GM23338 (cell line): ENCODE results near the gene CRMP1. TPM values are rescaled to one million over a fixed set of nuclear protein-coding genes. Genes with fewer than 3 reads are reported as not detected.

Experiments
- ATAC-seq: fragments of 200-7000 bp; cut with Tn5 transposase; 3 replicates; pipeline ENCODE4 v1.9.1; 2020
- DNase-seq: peaks from one replicate; pipeline ENCODE4 v3.0.0-alpha.2; 2015; ENCODE audit warnings: low spot score
- H2AFZ ChIP-seq: fragments of 200-600 bp; sonication (generic); 2 replicates; pipeline ENCODE4 v1.8.0; 2016; ENCODE audit warnings: antibody characterized with exemption, mild to moderate bottlenecking, moderate library complexity
- H3F3A ChIP-seq: fragments of 200-600 bp; sonication (generic); replicated peaks from 2 replicates; pipeline ENCODE4 v1.8.0; 2017; ENCODE audit warnings: antibody characterized with exemption, mixed run types, low read depth
- H3K27ac ChIP-seq: fragments of 200-600 bp; sonication (generic); 2 replicates; pipeline ENCODE4 v1.6.1; 2016; ENCODE audit warnings: low read depth
- H3K27me3 ChIP-seq: fragments of 200-600 bp; sonication (generic); 2 replicates; pipeline ENCODE4 v1.8.0; 2016; ENCODE audit warnings: mild to moderate bottlenecking, mixed run types, moderate library complexity; ENCODE audit not compliant: insufficient read depth
- H3K36me3 ChIP-seq: fragments of 200-600 bp; sonication (generic); 2 replicates; pipeline ENCODE4 v1.8.0; 2016; ENCODE audit warnings: mild to moderate bottlenecking; ENCODE audit not compliant: insufficient read depth
- H3K4me1 ChIP-seq: fragments of 200-600 bp; sonication (generic); 2 replicates; pipeline ENCODE4 v1.8.0; 2016; ENCODE audit warnings: mild to moderate bottlenecking, moderate library complexity; ENCODE audit not compliant: insufficient read depth
- H3K4me2 ChIP-seq: fragments of 200-600 bp; sonication (generic); 2 replicates; pipeline ENCODE4 v1.7.1; 2017; ENCODE audit warnings: mixed run types
- H3K4me3 ChIP-seq: fragments of 200-600 bp; sonication (generic); 2 replicates; pipeline ENCODE4 v1.6.1; 2016; ENCODE audit warnings: mixed run types
- H3K79me2 ChIP-seq: fragments of 200-600 bp; sonication (generic); replicated peaks from 2 replicates; pipeline ENCODE4 v1.8.0; 2017; ENCODE audit warnings: mild to moderate bottlenecking; ENCODE audit not compliant: insufficient read depth
- H3K9me2 ChIP-seq: fragments of 200-600 bp; sonication (generic); 2 replicates; pipeline ENCODE4 v1.8.0; 2017; ENCODE audit not compliant: insufficient read depth
- H4K20me1 ChIP-seq: fragments of 200-600 bp; sonication (generic); replicated peaks from 2 replicates; pipeline ENCODE4 v1.8.0; 2017; ENCODE audit warnings: mild to moderate bottlenecking; ENCODE audit not compliant: insufficient read depth
- H3K27ac Mint-ChIP-seq: 2 replicates; pipeline ENCODE4 v1.8.0; 2020; ENCODE audit warnings: inconsistent platforms, mild to moderate bottlenecking, moderate library complexity, mixed read lengths
- H3K27me3 Mint-ChIP-seq: 3 replicates; pipeline ENCODE4 v1.8.0; 2022; ENCODE audit warnings: low read depth, mild to moderate bottlenecking, moderate library complexity, mixed read lengths, inconsistent platforms; ENCODE audit not compliant: insufficient read depth, poor library complexity
- H3K36me3 Mint-ChIP-seq: 3 replicates; pipeline ENCODE4 v1.8.0; 2021; ENCODE audit warnings: low read depth, mild to moderate bottlenecking, inconsistent platforms, moderate library complexity, mixed read lengths
- H3K4me1 Mint-ChIP-seq: 3 replicates; pipeline ENCODE4 v1.8.0; 2020; ENCODE audit warnings: mild to moderate bottlenecking, inconsistent platforms, mixed read lengths
- H3K4me3 Mint-ChIP-seq: 3 replicates; pipeline ENCODE4 v1.8.0; 2021; ENCODE audit warnings: moderate library complexity, mild to moderate bottlenecking, inconsistent platforms, mixed read lengths
- H3K9me3 Mint-ChIP-seq: 3 replicates; pipeline ENCODE4 v1.8.0; 2020; ENCODE audit warnings: moderate library complexity, mild to moderate bottlenecking, inconsistent platforms, mixed read lengths
- CREB1 ChIP-seq: fragments of 250-450 bp; sonication (Bioruptor Pico); IDR thresholded peaks from 2 replicates; pipeline ENCODE4 v1.5.0; 2020; ENCODE audit warnings: low read depth, mild to moderate bottlenecking, moderate library complexity
- EZH2 ChIP-seq: fragments of 200-600 bp; sonication (generic); IDR thresholded peaks from one replicate; pipeline ENCODE4 v1.8.0; 2017; ENCODE audit warnings: antibody characterized with exemption, mild to moderate bottlenecking, low read depth; ENCODE audit not compliant: unreplicated experiment
- EZH2phosphoT487 ChIP-seq: fragments of 200-600 bp; sonication (generic); IDR thresholded peaks from one replicate; pipeline ENCODE4 v1.8.1; 2018; ENCODE audit warnings: antibody characterized with exemption; ENCODE audit not compliant: unreplicated experiment
- JUNB ChIP-seq: IDR thresholded peaks from one replicate; pipeline ENCODE4 v1.6.1; 2016; ENCODE audit warnings: antibody characterized with exemption; ENCODE audit not compliant: unreplicated experiment
- NANOG ChIP-seq: IDR thresholded peaks from 2 replicates; pipeline ENCODE4 v1.6.1; 2016; ENCODE audit warnings: antibody characterized with exemption, borderline replicate concordance
- POLR2AphosphoS5 ChIP-seq: IDR thresholded peaks from 2 replicates; pipeline ENCODE4 v1.6.1; 2016; ENCODE audit warnings: antibody characterized with exemption, low read depth
- STAT1 ChIP-seq: IDR thresholded peaks from one replicate; pipeline ENCODE4 v1.6.1; 2016; ENCODE audit warnings: antibody characterized with exemption; ENCODE audit not compliant: unreplicated experiment
- ZNF114 ChIP-seq: fragments of 250-450 bp; sonication (Bioruptor Pico); IDR thresholded peaks from 2 replicates; pipeline ENCODE4 v1.5.0; 2020; ENCODE audit warnings: mild to moderate bottlenecking, moderate library complexity
- ZNF331 ChIP-seq: fragments of 250-450 bp; sonication (Bioruptor Pico); IDR thresholded peaks from 2 replicates; pipeline ENCODE4 v1.5.0; 2020; ENCODE audit warnings: low read depth, mild to moderate bottlenecking, moderate library complexity
- polyA plus RNA-seq: library from polyadenylated mRNA; unstranded; fragments of >200 nt; fragmentation: Nextera tagmentation; extraction: Ambion mirVana; gene quantifications from 2 replicates; pipeline ENCODE4 v1.2.1, GENCODE V29; 2016
- total RNA-seq: library from RNA; depleted of rRNA; stranded (reverse); fragments of >200 nt; shearing (Covaris generic); gene quantifications from 2 replicates; pipeline ENCODE4 v1.2.3, GENCODE V29; 2014
- TF ChIP-seq, protein P1 (sequence below), 2 experiments: fragments of 200-600 bp in 1 of 2; sonication (generic) in 1 of 2; conservative IDR thresholded peaks; 2 replicates each; pipeline versions ENCODE4 v1.5.1 to v1.6.1; 2016 to 2017; ENCODE audit warnings: antibody characterized with exemption in 2 of 2, low read depth in 2 of 2, mild to moderate bottlenecking in 2 of 2, moderate library complexity in 1 of 2
- TF ChIP-seq, protein P2 (sequence below): IDR thresholded peaks from 2 replicates; pipeline ENCODE4 v1.6.1; 2016; ENCODE audit warnings: antibody characterized with exemption
- TF ChIP-seq, protein P3 (sequence below): fragments of 250-450 bp; sonication (Bioruptor Pico); IDR thresholded peaks from 2 replicates; pipeline ENCODE4 v1.5.0; 2020; ENCODE audit warnings: mild to moderate bottlenecking, moderate library complexity
- TF ChIP-seq, protein P4 (sequence below): IDR thresholded peaks from one replicate; pipeline ENCODE4 v1.6.1; 2018; ENCODE audit warnings: antibody characterized with exemption; ENCODE audit not compliant: unreplicated experiment

Gene CRMP1
- total and polyA plus RNA-seq, 2 experiments from 2014 or later = 52.7 to 146 TPM

DNA sequence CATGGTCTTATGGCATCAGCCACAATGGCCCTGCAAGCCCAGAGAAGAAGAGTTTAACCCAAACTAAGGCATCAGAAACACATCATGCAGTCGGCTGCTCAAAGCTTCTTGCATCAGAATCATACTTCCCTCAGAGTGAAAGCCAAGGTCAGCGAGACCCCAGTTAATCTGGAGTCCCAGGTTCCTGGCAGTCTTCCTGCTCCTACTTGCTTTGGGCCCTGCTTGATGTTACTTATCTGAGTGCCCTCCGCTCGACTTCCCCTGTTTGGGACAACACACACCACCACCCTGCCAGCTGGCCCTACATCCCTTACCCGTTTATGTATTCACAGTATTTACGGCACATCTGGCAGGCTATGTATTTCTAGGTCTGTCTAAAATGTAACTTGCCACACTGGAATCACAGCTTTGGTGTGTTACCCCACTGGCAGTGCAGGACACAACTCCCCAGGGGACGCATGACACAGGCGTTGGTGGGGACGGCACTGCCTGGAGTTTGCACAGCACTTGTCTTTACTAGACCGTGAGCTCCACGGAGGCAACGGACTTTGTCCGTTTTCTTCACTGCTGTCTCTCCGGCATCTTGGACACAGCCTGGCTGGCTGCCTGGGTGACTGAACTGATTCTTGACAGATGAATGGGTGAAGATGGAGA lies 22.8 kb downstream of the CRMP1 start:
- Mint-ChIP-seq H3K4me1 (peaks cover 15% of the 10 kb centered on the region), H3K27ac (no peak overlapping the region), H3K36me3 (peaks cover 34% of the 10 kb centered on the region), H3K4me3 (no peak overlapping the region), H3K9me3 (no peaks in the 10 kb centered on the region), H3K27me3 (peaks cover 8% of the 10 kb centered on the region)
- Histone ChIP-seq H3K4me2 (no peak overlapping the region), H3K79me2 (peaks cover 93% of the 10 kb centered on the region), H3F3A (no peaks in the 10 kb centered on the region), H2AFZ (no peak overlapping the region), H3K4me1 (peaks cover 10% of the 10 kb centered on the region), H3K27me3 (no peaks in the 10 kb centered on the region), H4K20me1 (peaks cover 78% of the 10 kb centered on the region), H3K36me3 (no peaks in the 10 kb centered on the region; the same call in 1 of the 2 replicates), H3K27ac (no peak overlapping the region), H3K4me3 (no peak overlapping the region), H3K9me2 (no peaks in the 10 kb centered on the region)
- TF ChIP-seq, protein P1, sequence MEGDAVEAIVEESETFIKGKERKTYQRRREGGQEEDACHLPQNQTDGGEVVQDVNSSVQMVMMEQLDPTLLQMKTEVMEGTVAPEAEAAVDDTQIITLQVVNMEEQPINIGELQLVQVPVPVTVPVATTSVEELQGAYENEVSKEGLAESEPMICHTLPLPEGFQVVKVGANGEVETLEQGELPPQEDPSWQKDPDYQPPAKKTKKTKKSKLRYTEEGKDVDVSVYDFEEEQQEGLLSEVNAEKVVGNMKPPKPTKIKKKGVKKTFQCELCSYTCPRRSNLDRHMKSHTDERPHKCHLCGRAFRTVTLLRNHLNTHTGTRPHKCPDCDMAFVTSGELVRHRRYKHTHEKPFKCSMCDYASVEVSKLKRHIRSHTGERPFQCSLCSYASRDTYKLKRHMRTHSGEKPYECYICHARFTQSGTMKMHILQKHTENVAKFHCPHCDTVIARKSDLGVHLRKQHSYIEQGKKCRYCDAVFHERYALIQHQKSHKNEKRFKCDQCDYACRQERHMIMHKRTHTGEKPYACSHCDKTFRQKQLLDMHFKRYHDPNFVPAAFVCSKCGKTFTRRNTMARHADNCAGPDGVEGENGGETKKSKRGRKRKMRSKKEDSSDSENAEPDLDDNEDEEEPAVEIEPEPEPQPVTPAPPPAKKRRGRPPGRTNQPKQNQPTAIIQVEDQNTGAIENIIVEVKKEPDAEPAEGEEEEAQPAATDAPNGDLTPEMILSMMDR (conservative IDR thresholded peaks at IDR 0.05; ENCODE audit: low read depth in 2 of 2) = no peak
- TF ChIP-seq ZNF331 (CRISPR knock-in tag) (no peak), POLR2AphosphoS5 (no peak), NANOG (no peak), EZH2 (no peak), EZH2phosphoT487 (no peak), CREB1 (no peak), STAT1 (no peak), JUNB (no peak), ZNF114 (CRISPR knock-in tag) (no peak)
- TF ChIP-seq, protein P2, sequence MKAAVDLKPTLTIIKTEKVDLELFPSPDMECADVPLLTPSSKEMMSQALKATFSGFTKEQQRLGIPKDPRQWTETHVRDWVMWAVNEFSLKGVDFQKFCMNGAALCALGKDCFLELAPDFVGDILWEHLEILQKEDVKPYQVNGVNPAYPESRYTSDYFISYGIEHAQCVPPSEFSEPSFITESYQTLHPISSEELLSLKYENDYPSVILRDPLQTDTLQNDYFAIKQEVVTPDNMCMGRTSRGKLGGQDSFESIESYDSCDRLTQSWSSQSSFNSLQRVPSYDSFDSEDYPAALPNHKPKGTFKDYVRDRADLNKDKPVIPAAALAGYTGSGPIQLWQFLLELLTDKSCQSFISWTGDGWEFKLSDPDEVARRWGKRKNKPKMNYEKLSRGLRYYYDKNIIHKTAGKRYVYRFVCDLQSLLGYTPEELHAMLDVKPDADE = no peak
- TF ChIP-seq, protein P3, sequence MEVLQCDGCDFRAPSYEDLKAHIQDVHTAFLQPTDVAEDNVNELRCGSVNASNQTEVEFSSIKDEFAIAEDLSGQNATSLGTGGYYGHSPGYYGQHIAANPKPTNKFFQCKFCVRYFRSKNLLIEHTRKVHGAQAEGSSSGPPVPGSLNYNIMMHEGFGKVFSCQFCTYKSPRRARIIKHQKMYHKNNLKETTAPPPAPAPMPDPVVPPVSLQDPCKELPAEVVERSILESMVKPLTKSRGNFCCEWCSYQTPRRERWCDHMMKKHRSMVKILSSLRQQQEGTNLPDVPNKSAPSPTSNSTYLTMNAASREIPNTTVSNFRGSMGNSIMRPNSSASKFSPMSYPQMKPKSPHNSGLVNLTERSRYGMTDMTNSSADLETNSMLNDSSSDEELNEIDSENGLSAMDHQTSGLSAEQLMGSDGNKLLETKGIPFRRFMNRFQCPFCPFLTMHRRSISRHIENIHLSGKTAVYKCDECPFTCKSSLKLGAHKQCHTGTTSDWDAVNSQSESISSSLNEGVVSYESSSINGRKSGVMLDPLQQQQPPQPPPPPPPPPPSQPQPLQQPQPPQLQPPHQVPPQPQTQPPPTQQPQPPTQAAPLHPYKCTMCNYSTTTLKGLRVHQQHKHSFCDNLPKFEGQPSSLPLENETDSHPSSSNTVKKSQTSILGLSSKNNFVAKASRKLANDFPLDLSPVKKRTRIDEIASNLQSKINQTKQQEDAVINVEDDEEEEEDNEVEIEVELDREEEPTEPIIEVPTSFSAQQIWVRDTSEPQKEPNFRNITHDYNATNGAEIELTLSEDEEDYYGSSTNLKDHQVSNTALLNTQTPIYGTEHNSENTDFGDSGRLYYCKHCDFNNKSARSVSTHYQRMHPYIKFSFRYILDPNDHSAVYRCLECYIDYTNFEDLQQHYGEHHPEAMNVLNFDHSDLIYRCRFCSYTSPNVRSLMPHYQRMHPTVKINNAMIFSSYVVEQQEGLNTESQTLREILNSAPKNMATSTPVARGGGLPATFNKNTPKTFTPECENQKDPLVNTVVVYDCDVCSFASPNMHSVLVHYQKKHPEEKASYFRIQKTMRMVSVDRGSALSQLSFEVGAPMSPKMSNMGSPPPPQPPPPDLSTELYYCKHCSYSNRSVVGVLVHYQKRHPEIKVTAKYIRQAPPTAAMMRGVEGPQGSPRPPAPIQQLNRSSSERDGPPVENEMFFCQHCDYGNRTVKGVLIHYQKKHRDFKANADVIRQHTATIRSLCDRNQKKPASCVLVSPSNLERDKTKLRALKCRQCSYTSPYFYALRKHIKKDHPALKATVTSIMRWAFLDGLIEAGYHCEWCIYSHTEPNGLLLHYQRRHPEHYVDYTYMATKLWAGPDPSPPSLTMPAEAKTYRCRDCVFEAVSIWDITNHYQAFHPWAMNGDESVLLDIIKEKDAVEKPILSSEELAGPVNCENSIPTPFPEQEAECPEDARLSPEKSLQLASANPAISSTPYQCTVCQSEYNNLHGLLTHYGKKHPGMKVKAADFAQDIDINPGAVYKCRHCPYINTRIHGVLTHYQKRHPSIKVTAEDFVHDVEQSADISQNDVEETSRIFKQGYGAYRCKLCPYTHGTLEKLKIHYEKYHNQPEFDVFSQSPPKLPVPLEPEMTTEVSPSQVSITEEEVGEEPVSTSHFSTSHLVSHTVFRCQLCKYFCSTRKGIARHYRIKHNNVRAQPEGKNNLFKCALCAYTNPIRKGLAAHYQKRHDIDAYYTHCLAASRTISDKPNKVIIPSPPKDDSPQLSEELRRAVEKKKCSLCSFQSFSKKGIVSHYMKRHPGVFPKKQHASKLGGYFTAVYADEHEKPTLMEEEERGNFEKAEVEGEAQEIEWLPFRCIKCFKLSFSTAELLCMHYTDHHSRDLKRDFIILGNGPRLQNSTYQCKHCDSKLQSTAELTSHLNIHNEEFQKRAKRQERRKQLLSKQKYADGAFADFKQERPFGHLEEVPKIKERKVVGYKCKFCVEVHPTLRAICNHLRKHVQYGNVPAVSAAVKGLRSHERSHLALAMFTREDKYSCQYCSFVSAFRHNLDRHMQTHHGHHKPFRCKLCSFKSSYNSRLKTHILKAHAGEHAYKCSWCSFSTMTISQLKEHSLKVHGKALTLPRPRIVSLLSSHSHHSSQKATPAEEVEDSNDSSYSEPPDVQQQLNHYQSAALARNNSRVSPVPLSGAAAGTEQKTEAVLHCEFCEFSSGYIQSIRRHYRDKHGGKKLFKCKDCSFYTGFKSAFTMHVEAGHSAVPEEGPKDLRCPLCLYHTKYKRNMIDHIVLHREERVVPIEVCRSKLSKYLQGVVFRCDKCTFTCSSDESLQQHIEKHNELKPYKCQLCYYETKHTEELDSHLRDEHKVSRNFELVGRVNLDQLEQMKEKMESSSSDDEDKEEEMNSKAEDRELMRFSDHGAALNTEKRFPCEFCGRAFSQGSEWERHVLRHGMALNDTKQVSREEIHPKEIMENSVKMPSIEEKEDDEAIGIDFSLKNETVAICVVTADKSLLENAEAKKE = no peak
- TF ChIP-seq, protein P4, sequence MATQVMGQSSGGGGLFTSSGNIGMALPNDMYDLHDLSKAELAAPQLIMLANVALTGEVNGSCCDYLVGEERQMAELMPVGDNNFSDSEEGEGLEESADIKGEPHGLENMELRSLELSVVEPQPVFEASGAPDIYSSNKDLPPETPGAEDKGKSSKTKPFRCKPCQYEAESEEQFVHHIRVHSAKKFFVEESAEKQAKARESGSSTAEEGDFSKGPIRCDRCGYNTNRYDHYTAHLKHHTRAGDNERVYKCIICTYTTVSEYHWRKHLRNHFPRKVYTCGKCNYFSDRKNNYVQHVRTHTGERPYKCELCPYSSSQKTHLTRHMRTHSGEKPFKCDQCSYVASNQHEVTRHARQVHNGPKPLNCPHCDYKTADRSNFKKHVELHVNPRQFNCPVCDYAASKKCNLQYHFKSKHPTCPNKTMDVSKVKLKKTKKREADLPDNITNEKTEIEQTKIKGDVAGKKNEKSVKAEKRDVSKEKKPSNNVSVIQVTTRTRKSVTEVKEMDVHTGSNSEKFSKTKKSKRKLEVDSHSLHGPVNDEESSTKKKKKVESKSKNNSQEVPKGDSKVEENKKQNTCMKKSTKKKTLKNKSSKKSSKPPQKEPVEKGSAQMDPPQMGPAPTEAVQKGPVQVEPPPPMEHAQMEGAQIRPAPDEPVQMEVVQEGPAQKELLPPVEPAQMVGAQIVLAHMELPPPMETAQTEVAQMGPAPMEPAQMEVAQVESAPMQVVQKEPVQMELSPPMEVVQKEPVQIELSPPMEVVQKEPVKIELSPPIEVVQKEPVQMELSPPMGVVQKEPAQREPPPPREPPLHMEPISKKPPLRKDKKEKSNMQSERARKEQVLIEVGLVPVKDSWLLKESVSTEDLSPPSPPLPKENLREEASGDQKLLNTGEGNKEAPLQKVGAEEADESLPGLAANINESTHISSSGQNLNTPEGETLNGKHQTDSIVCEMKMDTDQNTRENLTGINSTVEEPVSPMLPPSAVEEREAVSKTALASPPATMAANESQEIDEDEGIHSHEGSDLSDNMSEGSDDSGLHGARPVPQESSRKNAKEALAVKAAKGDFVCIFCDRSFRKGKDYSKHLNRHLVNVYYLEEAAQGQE = no peak
- no peak for DNase-seq
- ATAC-seq = no peak
